Liver (tissue), 9 donors: ENCODE results near the gene ZNF792. TPM values are rescaled to one million over a fixed set of nuclear protein-coding genes. Genes with fewer than 3 reads are reported as not detected.
"Not testable (repeated sequence)": the region's sequence is repeated elsewhere in the genome, so short reads cannot be mapped to it uniquely, and the experiment has no call there.

Experiments used
- DNase-seq: peaks from one replicate; pipeline ENCODE4 v3.0.0-alpha.2; 2017; ENCODE audit warnings: low spot score
- H3K27ac ChIP-seq, 2 donors: one replicate each; pipeline ENCODE4 v1.7.0; 2013; ENCODE audit warnings: inconsistent platforms in 2 of 2, low read length in 2 of 2, control low read depth in 1 of 2, low read depth in 1 of 2, mild to moderate bottlenecking in 1 of 2
- H3K27me3 ChIP-seq, 4 donors: one replicate each; pipeline versions ENCODE4 v1.6.1 to v1.7.0; 2013; ENCODE audit warnings: low read length in 3 of 4, inconsistent platforms in 1 of 4, mild to moderate bottlenecking in 1 of 4, moderate library complexity in 1 of 4; ENCODE audit not compliant: control insufficient read depth in 4 of 4, insufficient read depth in 4 of 4
- H3K36me3 ChIP-seq, 4 donors: one replicate each; pipeline versions ENCODE4 v1.6.1 to v1.7.0; 2013; ENCODE audit warnings: low read length in 3 of 4, mild to moderate bottlenecking in 3 of 4, low read depth in 1 of 4, moderate library complexity in 1 of 4; ENCODE audit not compliant: control insufficient read depth in 4 of 4, insufficient read depth in 3 of 4
- H3K4me1 ChIP-seq, 4 donors: one replicate each; pipeline versions ENCODE4 v1.6.1 to v1.7.0; 2013; ENCODE audit warnings: low read length in 3 of 4, mild to moderate bottlenecking in 3 of 4, moderate library complexity in 1 of 4; ENCODE audit not compliant: control insufficient read depth in 4 of 4, insufficient read depth in 4 of 4
- H3K4me3 ChIP-seq, 3 donors: one replicate each; pipeline versions ENCODE4 v1.6.1 to v1.7.0; 2013; ENCODE audit warnings: low read length in 3 of 3, control low read depth in 1 of 3, low read depth in 1 of 3, mild to moderate bottlenecking in 1 of 3
- H3K9ac ChIP-seq, 2 donors: one replicate each; pipeline ENCODE4 v1.7.0; 2013; ENCODE audit warnings: low read length in 2 of 2, mild to moderate bottlenecking in 2 of 2, moderate library complexity in 2 of 2, control low read depth in 1 of 2, low read depth in 1 of 2
- H3K9me3 ChIP-seq, 4 donors: one replicate each; pipeline versions ENCODE4 v1.6.1 to v1.7.0; 2013; ENCODE audit warnings: low read length in 3 of 4; ENCODE audit not compliant: control insufficient read depth in 4 of 4
- EGR1 ChIP-seq, 2 donors: IDR thresholded peaks; 2 replicates each; pipeline ENCODE4 v1.6.1; 2016 to 2018; ENCODE audit warnings: antibody characterized with exemption in 2 of 2, low read depth in 2 of 2
- HNF4A ChIP-seq, 2 donors: conservative IDR thresholded peaks; 2 replicates each; pipeline ENCODE4 v1.6.1; 2016; ENCODE audit warnings: antibody characterized with exemption in 2 of 2, mild to moderate bottlenecking in 2 of 2
- RXRA ChIP-seq, 2 donors: IDR thresholded peaks; 2 replicates each; pipeline ENCODE4 v1.6.1; 2017 to 2018; ENCODE audit warnings: antibody characterized with exemption in 2 of 2, mild to moderate bottlenecking in 1 of 2
- SP1 ChIP-seq: IDR thresholded peaks from 2 replicates; pipeline ENCODE4 v1.6.1; 2018; ENCODE audit warnings: antibody characterized with exemption, mild to moderate bottlenecking
- TAF1 ChIP-seq: conservative IDR thresholded peaks from 2 replicates; pipeline ENCODE4 v1.6.1; 2016; ENCODE audit warnings: antibody characterized with exemption, mild to moderate bottlenecking
- WGBS: extraction: QIAGEN DNeasy Blood & Tissue Kit; methylation state at CpG from one replicate; pipeline ENCODE4 v1.1.7; 2013; 5-methylcytosine and 5-hydroxymethylcytosine counted together
- polyA plus RNA-seq, 2 donors: library from polyadenylated mRNA; stranded (reverse) in 1 of 2; unstranded in 1 of 2; fragments of 200-250 nt in 1 of 2; fragments of >200 nt in 1 of 2; fragmentation: Nextera tagmentation in 1 of 2; extraction: Ambion mirVana in 1 of 2; gene quantifications; one replicate each; pipeline versions ENCODE4 v1.2.1 to v1.2.3, GENCODE V29; 2013 to 2015
- total RNA-seq, 2 donors: library from RNA; depleted of rRNA; stranded (reverse); fragments of >200 nt; gene quantifications; one replicate each; pipeline ENCODE4 v1.2.3, GENCODE V29; 2014
- TF ChIP-seq, protein P1 (sequence below): IDR thresholded peaks from 2 replicates; pipeline ENCODE4 v1.6.1; 2016; ENCODE audit warnings: antibody characterized with exemption
- TF ChIP-seq, protein P2 (sequence below): IDR thresholded peaks from 2 replicates; pipeline ENCODE4 v1.6.1; 2016; ENCODE audit warnings: antibody characterized with exemption
- TF ChIP-seq, protein P3 (sequence below): IDR thresholded peaks from 2 replicates; pipeline ENCODE4 v1.6.1; 2016; ENCODE audit warnings: antibody characterized with exemption
- donor health status: healthy.
- donor health status: healthy.
- donor health status: healthy.
- donor health status: healthy.
- donor health status: healthy.

Gene ZNF792
- total and polyA plus RNA-seq, 4 donors = 0.65 to 4.9 (median 3.1) TPM

DNA sequence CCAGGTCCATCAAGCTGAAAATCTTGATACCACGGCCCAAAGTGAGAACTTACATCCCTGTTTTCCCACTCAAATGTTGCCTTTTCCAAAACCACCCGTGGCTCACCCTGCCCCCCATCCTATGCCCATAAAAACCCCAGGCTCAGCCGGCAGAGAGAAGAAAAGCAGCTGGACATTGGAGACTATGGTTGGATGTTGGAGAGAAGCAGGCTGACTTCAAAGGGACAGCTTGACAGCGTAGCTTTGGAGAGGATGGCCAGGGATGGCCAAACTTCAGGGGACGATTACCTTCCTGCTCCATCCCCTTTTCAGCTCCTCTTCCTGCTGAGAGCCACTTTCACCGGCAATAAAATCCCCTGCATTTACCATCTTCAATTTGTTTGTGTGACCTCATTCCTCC lies 3.5 kb upstream of the ZNF792 start (continued):
- TF ChIP-seq, protein P1, sequence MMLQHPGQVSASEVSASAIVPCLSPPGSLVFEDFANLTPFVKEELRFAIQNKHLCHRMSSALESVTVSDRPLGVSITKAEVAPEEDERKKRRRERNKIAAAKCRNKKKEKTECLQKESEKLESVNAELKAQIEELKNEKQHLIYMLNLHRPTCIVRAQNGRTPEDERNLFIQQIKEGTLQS = no peak

DNA sequence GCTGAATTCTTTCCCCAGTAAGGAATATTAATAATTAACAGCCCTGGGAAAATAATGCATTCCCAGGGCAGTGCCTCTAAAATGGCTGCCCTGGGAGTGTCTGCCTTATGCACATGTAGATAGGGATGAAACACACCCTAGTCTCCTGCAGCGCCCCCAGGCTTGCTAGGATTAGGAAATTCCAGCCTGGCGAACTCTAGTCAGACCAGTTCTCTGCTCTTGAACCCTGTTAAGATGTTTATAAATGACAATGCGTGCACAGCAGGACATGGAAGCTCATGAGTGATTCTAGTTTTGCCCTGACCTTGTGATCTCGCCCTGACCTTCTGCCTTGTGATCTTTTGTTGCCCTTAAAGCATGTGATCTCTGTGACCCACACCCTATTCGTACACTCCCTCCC lies 1.5 kb upstream of the ZNF792 start:
- WGBS = 83% methylated on average over 5 of the region's 5 CpGs
- H3K4me1 ChIP-seq = peaks cover 11 to 17% (median 11%) of the 10 kb centered on the region in 4 donors
- not testable (repeated sequence) for DNase-seq, H3K9me3 ChIP-seq, H3K9ac ChIP-seq, H3K36me3 ChIP-seq, H3K27me3 ChIP-seq, H3K27ac ChIP-seq, H3K4me3 ChIP-seq

DNA sequence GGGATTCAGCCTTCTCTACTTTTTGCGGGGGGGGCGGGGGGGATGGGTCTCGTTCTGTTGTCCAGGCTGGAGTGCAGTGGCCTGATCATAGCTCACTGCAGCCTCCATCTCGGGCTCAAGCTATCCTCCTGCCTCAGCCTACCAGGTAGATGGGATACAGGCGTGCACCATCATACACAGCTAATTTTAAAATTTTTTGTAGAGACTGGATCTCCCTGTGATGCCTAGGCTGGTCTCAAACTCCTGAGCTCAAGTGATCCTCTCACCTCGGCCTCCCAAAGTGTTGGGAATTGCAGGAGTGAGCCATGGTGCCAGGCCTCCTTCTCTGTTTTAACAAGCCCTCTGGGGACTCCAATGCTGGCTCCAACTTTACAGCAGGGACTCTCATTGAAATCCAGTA lies 569 bp upstream of the ZNF792 start:
- Histone ChIP-seq H3K27me3 (no peaks in the 10 kb centered on the region), H3K36me3 (peaks cover 0 to 17% (median 8%) of the 10 kb centered on the region in 4 donors), H3K4me3 (no peak overlapping the region), H3K4me1 (peaks cover 11 to 17% (median 11%) of the 10 kb centered on the region in 4 donors), H3K27ac (no peak overlapping the region), H3K9me3 (peaks cover 7 to 19% (median 15%) of the 10 kb centered on the region in 4 donors), H3K9ac (no peak overlapping the region)
- no peak for TF ChIP-seq RXRA (IDR thresholded peaks at IDR 0.05)
- no peak for TF ChIP-seq HNF4A (conservative IDR thresholded peaks at IDR 0.05)
- TF ChIP-seq, protein P2, sequence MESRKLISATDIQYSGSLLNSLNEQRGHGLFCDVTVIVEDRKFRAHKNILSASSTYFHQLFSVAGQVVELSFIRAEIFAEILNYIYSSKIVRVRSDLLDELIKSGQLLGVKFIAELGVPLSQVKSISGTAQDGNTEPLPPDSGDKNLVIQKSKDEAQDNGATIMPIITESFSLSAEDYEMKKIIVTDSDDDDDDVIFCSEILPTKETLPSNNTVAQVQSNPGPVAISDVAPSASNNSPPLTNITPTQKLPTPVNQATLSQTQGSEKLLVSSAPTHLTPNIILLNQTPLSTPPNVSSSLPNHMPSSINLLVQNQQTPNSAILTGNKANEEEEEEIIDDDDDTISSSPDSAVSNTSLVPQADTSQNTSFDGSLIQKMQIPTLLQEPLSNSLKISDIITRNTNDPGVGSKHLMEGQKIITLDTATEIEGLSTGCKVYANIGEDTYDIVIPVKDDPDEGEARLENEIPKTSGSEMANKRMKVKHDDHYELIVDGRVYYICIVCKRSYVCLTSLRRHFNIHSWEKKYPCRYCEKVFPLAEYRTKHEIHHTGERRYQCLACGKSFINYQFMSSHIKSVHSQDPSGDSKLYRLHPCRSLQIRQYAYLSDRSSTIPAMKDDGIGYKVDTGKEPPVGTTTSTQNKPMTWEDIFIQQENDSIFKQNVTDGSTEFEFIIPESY = no peak
- TF ChIP-seq TAF1 = no peak
- DNase-seq = no peak
- 63% methylated on average over 6 of the region's 6 CpGs for WGBS

DNA sequence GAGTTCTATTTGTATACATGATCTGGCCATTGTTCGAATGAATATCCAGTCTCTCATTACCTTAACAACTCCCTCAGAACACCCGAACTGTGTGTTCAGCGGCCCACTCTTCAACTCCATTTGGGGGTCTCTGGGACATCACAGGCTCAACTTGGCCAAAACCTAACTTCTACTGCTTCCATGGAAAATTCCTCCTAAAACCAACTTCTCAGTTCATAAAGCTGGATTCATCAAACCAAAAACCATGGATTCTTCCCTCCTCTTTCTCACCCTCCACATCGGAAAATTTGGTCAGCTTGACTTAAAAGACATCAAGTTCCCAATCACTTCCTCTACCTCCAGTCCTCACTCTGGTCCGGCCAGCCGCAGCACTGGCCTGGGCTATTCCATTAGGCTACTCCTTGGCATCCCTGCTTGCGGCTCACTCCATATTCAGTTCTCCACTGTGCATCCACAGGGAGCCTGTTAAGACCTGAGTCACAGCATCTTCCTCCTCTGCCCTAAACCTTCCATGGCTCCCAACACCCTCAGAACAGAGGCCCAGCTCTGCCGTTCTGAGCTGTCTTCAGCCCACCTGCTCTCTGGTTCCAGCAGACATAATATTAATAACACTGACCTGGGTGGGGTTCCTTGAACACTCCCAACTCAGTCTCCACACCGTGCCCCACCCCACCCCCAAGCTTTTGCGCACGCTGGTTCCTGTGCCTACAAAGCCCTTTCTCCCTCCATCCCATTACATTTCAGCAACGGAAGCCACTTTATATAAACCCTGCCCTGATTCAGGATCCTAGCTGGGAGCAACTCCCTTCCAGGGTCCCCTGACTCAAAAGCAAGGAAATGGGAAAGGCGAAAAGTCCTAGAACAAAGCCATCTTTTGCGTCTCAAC lies 1.1 kb downstream of the ZNF792 start:
- H3K9me3 ChIP-seq = peaks cover 23 to 36% (median 32%) of the 10 kb centered on the region in 4 donors
- H3K9ac ChIP-seq = peak overlapping the region in 1 of 2 donors; percentile 33
- DNase-seq = no peak
- no peaks in the 10 kb centered on the region for H3K27me3 ChIP-seq
- peak overlapping the region; percentile 33 to 50 for H3K27ac ChIP-seq
- peak overlapping the region; percentile 86 to 92 (median 87) for H3K4me3 ChIP-seq
- WGBS = 32% methylated on average over 14 of the region's 14 CpGs
- no peak for TF ChIP-seq TAF1
- no peak for TF ChIP-seq SP1
- TF ChIP-seq, protein P2 = no peak
- TF ChIP-seq EGR1 (IDR thresholded peaks at IDR 0.05; ENCODE audit: low read depth in 2 of 2) = no peak
- TF ChIP-seq, protein P3, sequence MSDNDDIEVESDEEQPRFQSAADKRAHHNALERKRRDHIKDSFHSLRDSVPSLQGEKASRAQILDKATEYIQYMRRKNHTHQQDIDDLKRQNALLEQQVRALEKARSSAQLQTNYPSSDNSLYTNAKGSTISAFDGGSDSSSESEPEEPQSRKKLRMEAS = no peak
- H3K36me3 ChIP-seq = peaks cover 9 to 33% (median 24%) of the 10 kb centered on the region in 4 donors
- H3K4me1 ChIP-seq = peaks cover 11 to 17% (median 11%) of the 10 kb centered on the region in 4 donors
